ENCODE results near the gene SMIM13. TPM values are rescaled to one million over a fixed set of nuclear protein-coding genes. Genes with fewer than 3 reads are reported as not detected.

Gene SMIM13
- total RNA-seq, 1 experiment from 2014 or later, result 15.7 TPM

DNA sequence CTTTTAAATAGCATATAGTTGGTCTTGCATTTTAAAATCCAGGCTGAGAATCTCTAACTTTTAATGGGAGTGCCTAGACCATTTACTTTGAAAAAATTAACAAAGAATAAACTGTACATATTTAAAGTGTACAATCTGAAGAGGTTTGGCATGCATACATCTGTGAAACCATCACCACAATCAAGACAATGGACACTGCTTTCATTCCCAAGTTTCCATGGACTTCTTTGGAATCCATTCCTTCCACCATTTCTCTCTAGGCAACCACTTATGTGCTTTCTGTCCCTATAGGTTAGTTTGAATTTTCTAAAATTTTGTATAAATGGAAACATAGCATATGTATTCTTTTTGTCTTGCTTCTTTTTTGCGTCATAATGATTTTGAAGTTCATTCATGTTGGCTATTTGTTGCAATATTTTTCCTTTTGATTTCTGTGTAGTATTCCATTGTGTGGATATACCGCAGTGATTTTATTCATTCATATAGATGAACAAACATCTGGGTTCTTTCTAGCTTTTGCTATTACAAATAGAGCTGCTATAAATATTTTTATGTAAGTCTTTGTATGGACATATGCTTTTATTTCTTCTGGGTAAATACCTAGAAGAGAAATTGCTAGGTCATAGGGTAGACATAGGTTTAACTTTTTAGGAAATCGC, 88.0 kb downstream of the SMIM13 start:
- no peak overlapping the region for H2AFZ ChIP-seq (ENCODE audit: low read depth, low read length, poor library complexity, severe bottlenecking)
- TF ChIP-seq, protein P1, sequence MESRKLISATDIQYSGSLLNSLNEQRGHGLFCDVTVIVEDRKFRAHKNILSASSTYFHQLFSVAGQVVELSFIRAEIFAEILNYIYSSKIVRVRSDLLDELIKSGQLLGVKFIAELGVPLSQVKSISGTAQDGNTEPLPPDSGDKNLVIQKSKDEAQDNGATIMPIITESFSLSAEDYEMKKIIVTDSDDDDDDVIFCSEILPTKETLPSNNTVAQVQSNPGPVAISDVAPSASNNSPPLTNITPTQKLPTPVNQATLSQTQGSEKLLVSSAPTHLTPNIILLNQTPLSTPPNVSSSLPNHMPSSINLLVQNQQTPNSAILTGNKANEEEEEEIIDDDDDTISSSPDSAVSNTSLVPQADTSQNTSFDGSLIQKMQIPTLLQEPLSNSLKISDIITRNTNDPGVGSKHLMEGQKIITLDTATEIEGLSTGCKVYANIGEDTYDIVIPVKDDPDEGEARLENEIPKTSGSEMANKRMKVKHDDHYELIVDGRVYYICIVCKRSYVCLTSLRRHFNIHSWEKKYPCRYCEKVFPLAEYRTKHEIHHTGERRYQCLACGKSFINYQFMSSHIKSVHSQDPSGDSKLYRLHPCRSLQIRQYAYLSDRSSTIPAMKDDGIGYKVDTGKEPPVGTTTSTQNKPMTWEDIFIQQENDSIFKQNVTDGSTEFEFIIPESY (IDR thresholded peaks at IDR 0.05; ENCODE audit: extremely low read depth, insufficient replicate concordance, low read length), result no peak
- TF ChIP-seq ZFX (IDR thresholded peaks at IDR 0.05) (no peak), EZH2phosphoT487 (IDR thresholded peaks at IDR 0.05; ENCODE audit: borderline replicate concordance) (no peak), SIN3A (IDR thresholded peaks at IDR 0.05; ENCODE audit: low read depth) (no peak), ZNF274 (IDR thresholded peaks at IDR 0.05; ENCODE audit: low read depth, low read length) (no peak), SP1 (IDR thresholded peaks at IDR 0.05; ENCODE audit: low read depth) (no peak), YY1 (IDR thresholded peaks at IDR 0.05; ENCODE audit: extremely low read depth, insufficient replicate concordance, low read depth, low read length) (no peak), ELF1 (IDR thresholded peaks at IDR 0.05; ENCODE audit: borderline replicate concordance, low read depth) (no peak), JUND (IDR thresholded peaks at IDR 0.05) (no peak), POLR2A (IDR thresholded peaks at IDR 0.05; ENCODE audit: borderline replicate concordance, extremely low read depth, insufficient read depth, insufficient read length) (no peak)
- TF ChIP-seq, protein P2, sequence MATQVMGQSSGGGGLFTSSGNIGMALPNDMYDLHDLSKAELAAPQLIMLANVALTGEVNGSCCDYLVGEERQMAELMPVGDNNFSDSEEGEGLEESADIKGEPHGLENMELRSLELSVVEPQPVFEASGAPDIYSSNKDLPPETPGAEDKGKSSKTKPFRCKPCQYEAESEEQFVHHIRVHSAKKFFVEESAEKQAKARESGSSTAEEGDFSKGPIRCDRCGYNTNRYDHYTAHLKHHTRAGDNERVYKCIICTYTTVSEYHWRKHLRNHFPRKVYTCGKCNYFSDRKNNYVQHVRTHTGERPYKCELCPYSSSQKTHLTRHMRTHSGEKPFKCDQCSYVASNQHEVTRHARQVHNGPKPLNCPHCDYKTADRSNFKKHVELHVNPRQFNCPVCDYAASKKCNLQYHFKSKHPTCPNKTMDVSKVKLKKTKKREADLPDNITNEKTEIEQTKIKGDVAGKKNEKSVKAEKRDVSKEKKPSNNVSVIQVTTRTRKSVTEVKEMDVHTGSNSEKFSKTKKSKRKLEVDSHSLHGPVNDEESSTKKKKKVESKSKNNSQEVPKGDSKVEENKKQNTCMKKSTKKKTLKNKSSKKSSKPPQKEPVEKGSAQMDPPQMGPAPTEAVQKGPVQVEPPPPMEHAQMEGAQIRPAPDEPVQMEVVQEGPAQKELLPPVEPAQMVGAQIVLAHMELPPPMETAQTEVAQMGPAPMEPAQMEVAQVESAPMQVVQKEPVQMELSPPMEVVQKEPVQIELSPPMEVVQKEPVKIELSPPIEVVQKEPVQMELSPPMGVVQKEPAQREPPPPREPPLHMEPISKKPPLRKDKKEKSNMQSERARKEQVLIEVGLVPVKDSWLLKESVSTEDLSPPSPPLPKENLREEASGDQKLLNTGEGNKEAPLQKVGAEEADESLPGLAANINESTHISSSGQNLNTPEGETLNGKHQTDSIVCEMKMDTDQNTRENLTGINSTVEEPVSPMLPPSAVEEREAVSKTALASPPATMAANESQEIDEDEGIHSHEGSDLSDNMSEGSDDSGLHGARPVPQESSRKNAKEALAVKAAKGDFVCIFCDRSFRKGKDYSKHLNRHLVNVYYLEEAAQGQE (IDR thresholded peaks at IDR 0.05; ENCODE audit: low read depth), result no peak
- intact Hi-C loops (cut with micrococcal nuclease), result no loop called here
- H4K20me1 ChIP-seq (ENCODE audit: insufficient read depth), result no peaks in the 10 kb centered on the region
- no peaks in the 10 kb centered on the region for H3K9me2 ChIP-seq (ENCODE audit: insufficient read depth)
- H3K36me3 ChIP-seq (ENCODE audit: control insufficient read depth in 1 of 2, insufficient read depth in 2 of 2, low read length in 2 of 2), result no peaks in the 10 kb centered on the region
- BruUV-seq (replicated peaks), result no TSS peak
- no peak overlapping the region for H3K4me2 ChIP-seq (ENCODE audit: low read length)
- no peaks in the 10 kb centered on the region for H3K79me2 ChIP-seq (ENCODE audit: insufficient read depth, low read length)
- H3K27me3 ChIP-seq (ENCODE audit: insufficient read depth, low read length), result no peaks in the 10 kb centered on the region
- H3K27ac ChIP-seq (ENCODE audit: low read depth, low read length), result no peak overlapping the region
- H3K9ac ChIP-seq (ENCODE audit: low read length), result no peak overlapping the region
- CTCF ChIA-PET, result no interaction called here
- ATAC-seq (no peak), DNase-seq (ENCODE audit: low read depth, low spot score) (no peak)
- H3K4me1 ChIP-seq (ENCODE audit: control insufficient read depth in 1 of 2, insufficient read depth in 2 of 2, low read length in 2 of 2), result no peaks in the 10 kb centered on the region
- no peaks in the 10 kb centered on the region for H3K9me3 ChIP-seq (ENCODE audit: control insufficient read depth in 1 of 2, insufficient read depth in 1 of 2, low read depth in 1 of 2, low read length in 2 of 2)
- no peak overlapping the region for H3K4me3 ChIP-seq (replicated peaks in 1 of 2; ENCODE audit: low read depth in 1 of 2, low read length in 2 of 2)
- RAD21 ChIA-PET (ENCODE audit: low non-redundant PET in 1 of 2, low total read pairs in 2 of 2, uncharacterized antibody in 2 of 2, unreplicated experiment in 2 of 2), result no interaction called here
- POLR2A ChIA-PET, result no interaction called here

All from HCT116 (cell line).